ENCODE data around the gene PHF21A.

The PHF21A gene

GRCh38 chr11:45967506-45967905 is 153.7 kb downstream of the PHF21A start:
- no peak overlapping the region for H3K27ac ChIP-seq
- DNase-seq (ENCODE audit: low spot score) = no peak
- CTCF ChIA-PET = no interaction called here
- POLR2A ChIA-PET (ENCODE audit: low non-redundant PET) = no interaction called here
- TF ChIP-seq, protein P1, sequence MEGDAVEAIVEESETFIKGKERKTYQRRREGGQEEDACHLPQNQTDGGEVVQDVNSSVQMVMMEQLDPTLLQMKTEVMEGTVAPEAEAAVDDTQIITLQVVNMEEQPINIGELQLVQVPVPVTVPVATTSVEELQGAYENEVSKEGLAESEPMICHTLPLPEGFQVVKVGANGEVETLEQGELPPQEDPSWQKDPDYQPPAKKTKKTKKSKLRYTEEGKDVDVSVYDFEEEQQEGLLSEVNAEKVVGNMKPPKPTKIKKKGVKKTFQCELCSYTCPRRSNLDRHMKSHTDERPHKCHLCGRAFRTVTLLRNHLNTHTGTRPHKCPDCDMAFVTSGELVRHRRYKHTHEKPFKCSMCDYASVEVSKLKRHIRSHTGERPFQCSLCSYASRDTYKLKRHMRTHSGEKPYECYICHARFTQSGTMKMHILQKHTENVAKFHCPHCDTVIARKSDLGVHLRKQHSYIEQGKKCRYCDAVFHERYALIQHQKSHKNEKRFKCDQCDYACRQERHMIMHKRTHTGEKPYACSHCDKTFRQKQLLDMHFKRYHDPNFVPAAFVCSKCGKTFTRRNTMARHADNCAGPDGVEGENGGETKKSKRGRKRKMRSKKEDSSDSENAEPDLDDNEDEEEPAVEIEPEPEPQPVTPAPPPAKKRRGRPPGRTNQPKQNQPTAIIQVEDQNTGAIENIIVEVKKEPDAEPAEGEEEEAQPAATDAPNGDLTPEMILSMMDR (conservative IDR thresholded peaks at IDR 0.05; ENCODE audit: low read depth) = no peak

DNA sequence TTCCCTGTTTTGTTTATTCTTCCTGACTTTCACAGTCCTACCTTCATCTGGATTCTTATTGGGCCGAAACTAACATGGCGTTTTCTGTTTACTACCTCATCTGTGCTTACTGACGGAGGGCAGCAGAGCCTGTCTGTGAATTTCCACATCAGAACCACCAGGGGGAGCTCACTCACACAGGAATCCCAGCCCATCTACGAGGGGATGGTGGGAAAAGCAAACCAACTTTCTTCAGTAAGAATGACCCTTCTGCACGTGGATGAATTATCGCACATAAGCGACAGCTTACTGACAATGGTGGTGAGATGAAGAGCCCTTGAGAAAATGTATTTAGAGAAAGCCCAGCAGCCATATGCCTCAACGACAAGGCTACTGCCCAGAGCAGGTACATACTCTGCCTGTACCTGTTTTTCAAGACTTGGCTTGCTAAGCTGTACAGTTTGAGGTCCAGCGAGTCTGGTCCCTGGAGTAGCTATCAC is 156.3 kb downstream of the PHF21A start:
- DNase-seq (ENCODE audit: low spot score) = peak; percentile 74
- H3K27ac ChIP-seq = peak overlapping the region; percentile 36; the same call in 1 of the 2 replicates
- ChIA-PET CTCF (interaction anchor here (0.6 to 2.4 kb wide), 26 partner anchors 9 to 1169 kb away, joined by 3 to 21 read pairs (median 4); no protein-coding TSS in a partner anchor), POLR2A (ENCODE audit: low non-redundant PET) (no interaction called here)
- TF ChIP-seq, protein P1 (conservative IDR thresholded peaks at IDR 0.05; ENCODE audit: low read depth) = peak; percentile 92

GRCh38 chr11:45961751-45962240 is 159.5 kb downstream of the PHF21A start:
- DNase-seq (ENCODE audit: low spot score) = no peak
- CTCF ChIA-PET = no interaction called here
- H3K27ac ChIP-seq = no peak overlapping the region
- POLR2A ChIA-PET (ENCODE audit: low non-redundant PET) = no interaction called here
- TF ChIP-seq, protein P1 (conservative IDR thresholded peaks at IDR 0.05; ENCODE audit: low read depth) = no peak

GRCh38 chr11:45960387-45961095 is 160.7 kb downstream of the PHF21A start:
- no peak overlapping the region for H3K27ac ChIP-seq
- TF ChIP-seq, protein P1 (conservative IDR thresholded peaks at IDR 0.05; ENCODE audit: low read depth) = no peak
- DNase-seq (ENCODE audit: low spot score) = no peak
- ChIA-PET POLR2A (ENCODE audit: low non-redundant PET) (no interaction called here), CTCF (interaction anchor here (0.6 kb wide), 1 partner anchor 589 kb away, joined by 4 read pairs; no protein-coding TSS in a partner anchor)

DNA sequence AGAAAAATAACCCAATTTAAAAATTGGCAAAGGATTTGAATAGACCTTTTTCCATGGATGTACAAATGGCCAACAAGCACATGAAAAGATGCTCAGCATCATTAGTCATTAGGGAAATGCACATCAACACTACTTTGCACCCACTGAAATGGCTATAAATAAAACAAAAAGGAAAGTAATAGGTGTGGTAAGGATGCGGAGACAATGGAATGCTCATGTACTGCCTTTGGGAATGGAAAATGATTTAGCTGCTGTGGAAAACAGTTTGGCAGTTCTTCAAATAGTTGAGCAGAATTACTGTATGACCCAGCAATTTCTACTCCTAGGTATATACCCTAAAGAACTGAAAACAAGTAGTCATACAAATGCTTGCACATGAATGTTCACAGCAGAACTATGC is 161.4 kb downstream of the PHF21A start:
- no peak for DNase-seq (ENCODE audit: low spot score)
- ChIA-PET CTCF (no interaction called here), POLR2A (ENCODE audit: low non-redundant PET) (no interaction called here)
- H3K27ac ChIP-seq = no peak overlapping the region
- TF ChIP-seq, protein P1 (conservative IDR thresholded peaks at IDR 0.05; ENCODE audit: low read depth) = no peak

- POLR2A ChIA-PET (ENCODE audit: low non-redundant PET) = no interaction called here
- H3K27ac ChIP-seq = no peak overlapping the region
- CTCF ChIA-PET = no interaction called here
- TF ChIP-seq, protein P1 (conservative IDR thresholded peaks at IDR 0.05; ENCODE audit: low read depth) = no peak
- no peak for DNase-seq (ENCODE audit: low spot score)
Measured at GRCh38 chr11:45949992-45950407, 171.3 kb downstream of the PHF21A start.

Data from RWPE1 (cell line).